SKM-1 (cell line): ENCODE measurements around the gene SLC6A2.

Experiments
- DNase-seq: peaks from one replicate; lab custom pipeline; 2025; ENCODE audit not compliant: unreplicated experiment; lab: John Stamatoyannopoulos, UW

Gene SLC6A2

DNA sequence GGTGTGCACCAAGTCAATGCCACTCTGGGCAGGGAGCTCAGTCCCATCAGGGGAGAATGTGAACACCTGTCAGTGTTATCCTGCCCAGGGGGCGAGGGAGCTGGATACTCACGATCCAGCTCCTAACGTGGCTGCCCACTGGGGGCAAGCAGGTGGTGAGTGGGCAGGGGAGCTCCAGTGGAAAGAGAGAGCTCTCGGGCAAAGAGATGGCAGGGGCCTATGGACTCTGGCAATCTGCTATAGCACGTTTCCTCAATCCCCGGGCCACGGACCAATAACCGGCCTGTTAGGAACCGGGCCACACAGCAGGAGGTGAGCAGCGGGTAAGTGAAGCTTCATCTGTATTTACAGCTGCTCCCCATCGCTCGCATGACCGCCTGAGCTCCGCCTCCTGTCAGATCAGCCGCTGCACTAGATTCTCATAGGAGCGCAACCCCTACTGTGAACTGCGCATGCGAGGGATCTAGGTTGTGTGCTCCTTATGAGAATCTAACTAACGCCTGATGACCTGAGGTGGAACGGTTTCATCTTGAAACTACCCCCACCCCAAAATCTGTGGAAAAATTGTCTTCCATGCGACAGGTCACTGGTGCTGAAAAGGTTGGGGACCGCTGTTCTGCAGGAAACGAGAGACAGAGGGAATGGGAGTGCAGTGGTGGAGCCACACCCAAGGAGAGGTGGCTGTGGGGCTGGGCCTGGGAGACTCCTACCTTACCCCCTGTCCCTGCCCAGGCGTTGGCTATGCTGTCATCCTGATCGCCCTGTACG, 15.6 kb downstream of the SLC6A2 start:
- DNase-seq, result no peak

DNA sequence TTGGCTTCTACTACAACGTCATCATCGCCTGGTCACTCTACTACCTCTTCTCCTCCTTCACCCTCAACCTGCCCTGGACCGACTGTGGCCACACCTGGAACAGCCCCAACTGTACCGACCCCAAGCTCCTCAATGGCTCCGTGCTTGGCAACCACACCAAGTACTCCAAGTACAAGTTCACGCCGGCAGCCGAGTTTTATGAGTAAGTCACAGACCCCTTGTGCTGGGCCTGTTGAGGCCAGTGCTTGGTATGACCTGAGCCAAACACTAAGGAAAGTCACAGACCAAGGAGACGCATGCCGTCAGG, 16.1 kb downstream of the SLC6A2 start:
- no peak for DNase-seq

DNA sequence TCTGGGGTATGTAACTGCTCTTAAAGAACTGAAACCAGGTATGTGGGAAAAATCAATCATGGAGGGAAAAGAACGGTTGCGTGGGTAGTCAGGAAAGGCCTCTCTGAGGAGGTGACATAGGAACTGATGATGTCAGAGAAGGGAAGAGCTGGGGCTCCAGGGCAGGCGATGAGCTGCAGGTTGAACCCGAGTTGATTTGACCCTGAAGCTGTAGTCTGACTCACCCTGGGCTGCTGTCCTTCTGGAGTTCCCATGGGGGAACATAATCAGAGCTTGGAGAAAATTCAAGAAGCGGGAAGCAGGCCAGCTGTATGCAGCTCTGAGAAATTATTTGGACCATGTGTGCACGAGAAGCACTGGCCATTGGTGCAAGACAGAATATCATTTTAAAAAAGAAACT, 16.7 kb downstream of the SLC6A2 start:
- no peak for DNase-seq

DNA sequence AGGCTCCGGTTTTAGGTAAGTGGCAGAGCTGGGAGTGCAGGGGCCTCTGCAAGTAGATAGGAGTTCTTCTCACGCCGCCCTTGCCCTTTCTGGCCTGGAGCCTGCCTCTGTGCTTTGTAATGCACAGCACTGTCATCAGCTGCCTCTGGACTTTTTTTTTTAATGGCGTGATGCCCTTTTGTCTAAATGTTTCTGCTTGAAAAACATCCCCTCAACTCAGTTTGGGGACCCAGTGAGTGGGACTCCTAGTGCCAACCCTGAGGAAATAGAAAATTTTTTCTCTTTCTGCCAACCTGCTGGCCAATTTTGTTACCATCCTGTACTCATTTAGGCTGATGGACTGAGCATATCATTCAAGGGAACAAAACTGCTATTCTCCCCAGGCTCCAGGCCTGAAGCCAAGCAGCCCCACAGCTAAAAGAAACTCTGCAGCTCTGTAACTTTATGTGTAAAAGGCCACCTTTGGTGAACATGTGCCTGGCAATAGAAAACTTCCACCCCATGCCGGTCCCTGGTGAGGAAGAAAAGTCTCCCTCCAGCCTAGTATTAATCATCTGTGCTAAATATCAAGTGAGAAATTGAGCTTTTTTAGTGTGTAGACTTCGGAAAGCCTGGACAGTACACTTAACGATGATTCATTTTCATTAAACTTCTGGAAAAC, 22.5 kb downstream of the SLC6A2 start:
- DNase-seq, result no peak

DNA sequence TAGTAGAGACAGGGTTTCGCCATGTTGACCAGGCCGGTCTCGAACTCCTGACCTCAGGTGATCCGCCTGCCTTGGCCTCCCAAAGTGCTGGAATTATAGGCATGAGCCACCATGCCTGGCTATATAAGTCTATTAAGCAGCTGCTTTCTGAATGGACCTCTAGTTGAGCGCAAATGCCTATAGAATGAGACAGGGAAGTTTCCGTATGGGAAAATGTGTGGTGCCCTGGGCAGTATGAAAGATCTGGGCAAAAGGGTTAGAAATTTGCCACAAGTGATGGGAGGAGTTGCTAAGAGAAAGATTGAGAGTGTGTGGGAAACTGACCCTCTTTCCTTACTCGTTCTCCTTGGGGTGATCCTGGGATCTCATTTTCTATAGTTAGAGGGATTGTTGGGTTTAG, 26.3 kb downstream of the SLC6A2 start:
- no peak for DNase-seq

DNA sequence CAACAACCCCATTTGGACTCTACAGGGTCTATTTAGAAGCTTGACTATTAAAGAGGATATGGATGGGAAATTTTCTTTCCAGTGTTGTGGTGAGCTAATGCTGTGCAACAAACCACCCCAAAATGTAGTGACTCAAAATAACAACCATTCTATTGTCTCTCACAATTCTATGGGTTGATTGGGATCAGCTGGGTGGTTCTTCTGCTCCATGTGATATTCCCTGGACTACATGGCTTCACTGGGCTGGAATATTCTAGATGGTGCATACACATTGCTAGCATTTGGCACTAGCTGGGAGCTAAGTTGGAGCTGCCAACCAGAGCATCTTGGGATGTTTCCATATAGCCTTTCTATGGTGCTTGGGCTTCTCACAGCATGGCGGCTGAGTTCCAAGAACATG, 30.2 kb downstream of the SLC6A2 start:
- DNase-seq, result no peak

DNA sequence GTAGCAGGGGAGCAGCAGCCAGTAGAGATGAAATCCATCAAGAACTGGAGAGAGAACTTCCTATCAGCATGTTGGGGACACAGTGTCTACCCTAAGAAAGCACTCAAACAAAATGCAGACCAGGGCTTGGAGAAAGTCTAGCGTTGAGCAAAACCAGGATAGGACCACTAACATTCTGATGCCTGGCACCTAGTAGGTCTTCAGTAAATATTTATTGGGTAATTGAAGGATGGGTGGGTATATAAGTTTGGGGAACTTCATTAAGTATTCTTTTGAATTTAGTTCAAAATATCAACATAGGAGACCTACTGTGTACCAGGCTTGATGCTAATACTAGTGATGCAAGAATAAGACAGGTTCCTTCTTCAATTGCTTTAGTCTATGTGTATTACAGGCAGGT, 30.9 kb downstream of the SLC6A2 start:
- DNase-seq, result no peak

DNA sequence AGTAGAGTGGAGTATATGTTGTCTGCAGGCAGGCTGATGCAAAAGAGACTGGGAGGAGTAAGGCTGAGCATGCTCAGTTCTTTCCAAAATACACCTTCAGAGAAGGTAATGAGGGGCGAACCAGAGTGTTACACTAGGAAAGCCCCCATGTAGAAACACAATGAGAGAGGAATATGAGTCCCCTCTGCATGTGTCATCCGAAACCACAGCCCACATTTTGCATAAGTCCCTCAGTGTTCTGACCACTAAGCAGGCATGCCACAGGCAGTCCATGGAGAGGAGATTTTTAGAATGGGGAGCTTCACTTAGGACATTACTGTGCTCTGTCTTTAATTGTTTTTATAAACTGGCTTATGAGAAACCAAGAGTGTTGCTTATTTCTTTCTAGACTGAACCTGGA, 32.0 kb downstream of the SLC6A2 start:
- no peak for DNase-seq

DNA sequence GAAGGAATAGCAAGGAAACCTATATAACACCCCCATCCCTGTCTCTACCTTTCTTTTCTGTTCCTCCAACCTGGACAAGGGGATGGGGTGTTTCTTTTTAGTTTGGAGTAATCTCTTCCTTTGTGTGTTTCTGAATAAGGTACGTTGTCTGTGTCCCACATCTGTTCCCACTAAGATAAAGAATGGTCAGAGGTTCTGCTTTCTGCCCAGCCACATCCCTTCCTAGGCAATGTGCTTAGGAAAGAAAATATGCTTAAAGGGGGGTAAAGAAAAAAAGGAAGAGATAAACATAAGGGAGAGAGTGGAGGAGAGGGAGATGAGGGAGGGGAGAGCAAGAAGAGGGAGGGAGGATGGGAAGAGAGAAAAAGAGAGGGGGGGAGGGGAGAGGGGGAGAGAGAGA, 35.1 kb downstream of the SLC6A2 start:
- DNase-seq, result no peak

DNA sequence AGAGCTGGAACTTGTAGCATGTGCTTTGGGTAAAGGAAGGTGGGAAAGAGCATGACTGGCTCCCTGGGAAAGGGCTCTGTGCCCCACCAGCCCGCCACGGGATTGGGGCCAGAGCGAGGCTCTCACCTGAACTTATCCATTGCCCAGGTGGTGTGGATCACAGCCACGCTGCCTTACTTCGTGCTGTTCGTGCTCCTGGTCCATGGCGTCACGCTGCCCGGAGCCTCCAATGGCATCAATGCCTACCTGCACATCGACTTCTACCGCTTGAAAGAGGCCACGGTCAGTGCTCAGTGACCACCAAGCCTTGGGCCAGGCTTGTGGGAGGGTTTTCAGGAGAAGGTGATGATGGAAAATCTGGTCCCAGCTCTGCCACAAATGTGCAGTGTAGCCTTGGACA, 36.0 kb downstream of the SLC6A2 start:
- no peak for DNase-seq

DNA sequence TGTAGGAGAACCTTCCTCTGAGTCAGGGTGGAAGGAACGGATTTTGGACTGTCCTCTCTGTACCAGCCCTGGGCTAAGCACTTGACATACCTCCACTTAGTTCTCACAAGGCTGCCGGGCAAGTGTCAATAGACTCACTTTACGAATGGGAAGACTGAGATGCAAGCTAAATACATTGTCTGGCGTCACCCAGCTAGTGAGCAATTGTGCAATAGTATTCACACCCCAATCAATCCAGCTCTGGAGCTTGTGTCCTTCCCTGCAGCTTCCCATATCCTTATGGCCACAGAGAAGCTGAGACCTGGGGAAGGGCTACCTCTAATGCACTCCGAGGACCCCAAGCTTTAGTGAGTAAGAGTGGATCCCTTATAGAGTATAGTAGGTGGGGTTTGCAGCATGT, 39.8 kb downstream of the SLC6A2 start:
- DNase-seq, result no peak

DNA sequence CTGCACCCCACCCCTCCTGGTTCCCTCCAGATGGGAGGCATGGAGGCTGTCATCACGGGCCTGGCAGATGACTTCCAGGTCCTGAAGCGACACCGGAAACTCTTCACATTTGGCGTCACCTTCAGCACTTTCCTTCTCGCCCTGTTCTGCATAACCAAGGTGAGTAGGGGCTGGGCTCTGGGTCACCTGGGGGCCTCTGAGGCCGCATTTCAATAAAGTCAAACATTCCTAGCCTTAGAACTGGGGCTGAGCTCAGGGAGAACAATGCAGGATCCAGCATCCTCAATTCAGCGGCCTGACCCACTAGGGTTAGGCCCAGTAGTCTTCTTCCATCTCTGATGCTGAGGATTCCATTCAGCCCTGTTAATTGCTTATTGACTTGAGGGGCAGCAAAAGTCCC, 42.1 kb downstream of the SLC6A2 start:
- DNase-seq, result no peak

DNA sequence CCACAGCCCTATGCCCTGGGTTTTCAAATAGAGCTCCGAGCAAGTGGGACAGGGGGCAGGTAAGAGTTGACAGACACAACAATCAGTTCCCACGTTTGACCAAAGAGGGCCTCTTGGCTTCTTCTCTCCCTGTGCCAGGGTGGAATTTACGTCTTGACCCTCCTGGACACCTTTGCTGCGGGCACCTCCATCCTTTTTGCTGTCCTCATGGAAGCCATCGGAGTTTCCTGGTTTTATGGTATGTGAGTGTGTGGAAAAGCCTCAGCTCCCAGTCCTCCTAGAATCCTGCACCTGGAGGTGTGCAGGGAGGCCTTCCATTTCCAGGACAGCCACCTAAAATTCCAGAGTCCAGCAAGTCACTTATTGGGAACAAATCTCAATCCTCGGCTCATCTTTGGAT, 42.5 kb downstream of the SLC6A2 start:
- DNase-seq, result no peak

DNA sequence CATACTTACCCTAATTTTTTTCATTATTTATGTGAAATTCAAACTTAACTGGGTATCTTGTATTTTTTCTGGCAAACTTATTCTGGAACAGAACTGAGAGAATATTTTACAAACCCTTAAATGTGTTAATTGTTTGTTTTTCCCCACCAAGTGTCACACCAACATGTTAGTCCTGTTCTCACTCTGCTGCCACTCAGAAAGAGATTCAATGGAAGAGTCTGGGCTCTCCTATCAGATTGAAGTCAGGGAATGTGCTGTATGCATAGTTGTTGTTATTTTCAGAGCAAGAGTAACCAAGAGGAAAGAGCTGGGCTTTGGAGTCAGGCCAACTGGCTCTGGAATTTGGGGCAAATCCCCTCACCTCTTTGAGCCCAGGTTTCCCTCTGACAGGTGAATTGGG, 43.2 kb downstream of the SLC6A2 start:
- DNase-seq, result no peak

DNA sequence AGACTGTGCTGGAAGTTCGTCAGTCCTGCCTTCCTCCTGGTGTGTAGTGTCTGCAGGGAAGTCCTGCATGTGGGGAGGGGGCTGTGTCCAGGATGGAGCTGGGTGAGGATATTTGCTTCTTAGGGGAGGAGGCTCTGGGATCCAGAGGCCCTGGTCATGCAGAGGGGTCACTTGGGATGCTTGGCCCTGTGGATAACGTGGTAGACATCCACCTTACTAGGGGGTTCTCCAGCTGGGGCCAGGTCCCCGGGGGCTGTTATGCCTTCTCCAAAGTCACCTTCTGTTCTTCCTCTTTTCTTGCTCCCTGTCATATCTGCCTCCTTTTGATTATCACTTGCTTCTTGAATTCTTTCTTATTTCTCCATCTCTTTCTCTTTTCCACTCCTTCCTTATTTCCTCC, 43.8 kb downstream of the SLC6A2 start:
- no peak for DNase-seq

DNA sequence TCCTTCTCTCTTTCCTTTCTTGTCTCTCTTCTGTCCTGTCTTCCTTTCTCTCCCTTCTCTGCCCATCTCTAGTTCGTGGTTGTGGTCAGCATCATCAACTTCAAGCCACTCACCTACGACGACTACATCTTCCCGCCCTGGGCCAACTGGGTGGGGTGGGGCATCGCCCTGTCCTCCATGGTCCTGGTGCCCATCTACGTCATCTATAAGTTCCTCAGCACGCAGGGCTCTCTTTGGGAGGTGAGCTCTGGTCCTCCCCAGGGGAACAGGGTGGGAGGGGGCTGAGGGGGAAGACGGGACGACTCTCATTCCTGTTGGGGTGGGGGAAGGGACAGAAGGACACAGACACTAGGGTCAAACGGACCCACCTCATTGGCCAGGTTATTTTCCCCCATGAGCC, 44.3 kb downstream of the SLC6A2 start:
- no peak for DNase-seq

DNA sequence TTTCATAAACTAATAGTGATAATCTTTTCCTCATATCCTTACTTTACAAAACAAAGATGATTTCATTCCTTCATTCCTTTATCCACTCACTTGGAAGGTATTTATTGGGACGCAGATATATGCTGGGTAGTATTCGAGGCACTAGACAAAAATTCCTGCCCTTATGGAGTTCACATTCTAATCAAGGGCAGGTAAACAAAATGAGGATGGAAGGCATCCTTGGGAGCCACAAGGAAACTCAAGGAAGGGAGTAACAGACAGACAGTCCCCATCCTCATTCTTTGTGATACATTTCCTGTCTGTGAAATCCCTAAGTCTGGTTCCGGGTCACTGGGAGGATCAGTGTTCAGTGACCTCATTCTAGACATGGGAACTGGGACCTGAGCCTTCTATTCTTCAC, 45.2 kb downstream of the SLC6A2 start:
- no peak for DNase-seq

DNA sequence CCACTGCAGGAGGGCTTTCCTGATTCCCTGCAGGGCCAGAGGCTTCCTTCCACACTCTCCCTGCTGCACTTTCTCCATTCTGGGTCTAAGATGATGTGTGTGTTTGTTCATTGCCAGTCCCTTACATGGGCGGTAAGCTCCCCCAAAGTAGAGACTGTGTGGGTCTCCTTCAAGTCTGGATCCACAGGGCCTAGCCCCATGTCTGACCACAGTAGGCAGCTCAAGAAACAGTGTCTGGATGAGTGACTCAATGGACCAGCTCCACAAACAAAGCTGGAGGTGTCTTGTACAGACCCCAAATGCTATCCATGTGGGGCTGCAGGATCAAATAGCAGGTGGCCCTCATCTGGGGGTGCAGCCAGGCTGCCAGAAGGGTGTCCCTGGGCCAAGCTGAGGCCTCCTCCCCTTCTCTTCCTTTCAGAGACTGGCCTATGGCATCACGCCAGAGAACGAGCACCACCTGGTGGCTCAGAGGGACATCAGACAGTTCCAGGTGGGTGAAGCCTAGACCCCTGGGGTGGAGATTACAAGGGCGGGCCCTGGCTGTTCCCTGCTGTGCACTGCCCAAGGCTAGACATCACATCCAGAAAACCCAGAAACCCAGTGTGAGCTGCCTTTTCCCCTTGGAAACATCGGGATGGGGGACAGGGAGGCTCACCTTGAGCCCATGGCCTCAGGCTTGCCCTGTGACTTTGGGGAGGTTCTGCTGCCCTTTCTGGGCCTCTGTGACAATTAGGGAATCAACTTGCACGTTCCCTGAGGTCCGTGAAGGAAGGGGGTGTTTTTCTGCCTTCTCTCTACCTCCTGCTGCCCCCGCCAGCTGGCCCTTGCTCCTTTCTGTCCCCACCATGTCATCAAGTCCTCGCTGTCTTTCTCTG, 45.9 kb downstream of the SLC6A2 start:
- peak; percentile 36 for DNase-seq

DNA sequence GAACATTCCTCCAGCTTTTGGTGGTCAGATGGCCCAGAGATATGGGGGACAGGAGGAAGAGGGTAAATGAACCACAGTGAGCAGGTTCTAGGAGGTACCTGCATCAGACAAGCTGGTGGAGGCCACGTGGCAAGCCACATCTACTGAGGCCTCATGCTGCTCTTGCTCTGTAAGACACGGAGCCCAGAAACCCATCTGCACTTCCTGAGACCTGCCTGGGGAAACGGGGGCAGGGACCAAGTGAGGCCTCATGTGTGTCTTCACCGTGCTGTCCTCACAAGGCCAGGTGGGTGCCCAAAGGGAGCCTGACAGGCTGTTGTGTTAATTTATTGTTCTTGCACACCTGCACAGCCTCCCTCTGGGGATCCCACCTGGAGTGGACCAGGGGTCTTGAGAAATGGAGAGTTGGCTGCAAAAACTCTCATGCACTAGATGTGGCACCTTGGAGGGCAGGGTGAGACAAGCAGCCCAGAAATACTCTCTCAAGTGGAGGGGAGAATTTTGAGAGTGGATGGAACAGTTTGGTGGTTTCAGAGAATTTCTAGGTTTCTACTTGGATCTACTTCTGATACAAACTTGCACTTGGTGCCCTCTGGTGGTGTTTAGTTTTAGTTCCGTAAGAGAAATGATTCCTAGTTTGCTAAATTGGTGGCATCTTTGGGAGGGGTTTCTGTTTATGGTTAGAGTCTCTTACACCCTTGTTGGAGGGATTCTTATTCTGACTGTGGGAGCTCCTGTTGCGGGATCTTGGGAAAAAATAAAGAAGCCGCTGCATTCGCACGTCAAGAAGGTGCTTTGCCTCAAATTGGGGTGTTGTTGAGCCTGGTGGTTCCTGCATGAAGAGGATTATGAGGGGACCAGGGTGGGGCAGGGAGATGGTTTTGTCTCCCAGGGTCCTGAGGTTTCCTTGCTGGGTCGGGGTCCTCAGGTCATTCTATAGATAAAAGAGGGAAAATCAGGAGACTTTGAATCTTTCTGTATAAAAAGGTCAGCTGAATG, 47.5 kb downstream of the SLC6A2 start:
- DNase-seq, result peak; percentile 23

DNA sequence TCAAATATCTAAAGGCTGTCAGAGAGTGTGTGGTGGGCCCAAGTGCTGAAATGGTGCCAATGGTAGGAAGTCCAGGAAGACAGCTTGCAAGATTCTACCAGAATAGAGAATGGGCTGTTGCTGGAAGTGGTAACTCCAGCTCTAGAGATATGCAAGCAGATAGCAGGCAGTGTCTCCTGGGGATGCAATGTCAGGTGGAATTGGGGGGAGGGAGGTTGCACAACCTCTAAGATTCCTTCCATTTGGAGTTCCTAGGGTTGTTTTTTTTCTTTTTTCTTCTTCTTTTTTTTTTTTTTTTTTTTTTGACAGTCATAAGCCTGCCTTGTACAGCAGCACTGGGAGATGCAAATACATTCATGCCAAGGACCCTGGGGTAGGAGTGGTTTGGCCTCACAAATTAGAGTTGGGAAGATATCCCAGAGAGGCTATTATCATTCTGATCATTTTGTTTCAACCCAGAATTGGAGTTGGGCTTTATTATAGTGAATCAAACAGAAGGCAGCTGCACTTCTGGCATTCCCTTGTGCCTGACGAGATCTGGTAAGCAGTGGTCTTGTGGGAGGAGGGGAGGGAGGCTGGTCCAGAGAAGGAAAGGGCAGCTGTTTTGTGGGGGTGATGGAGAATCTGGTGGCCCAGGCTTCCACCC, 51.1 kb downstream of the SLC6A2 start:
- no peak for DNase-seq
